Upper lobe of left lung (tissue), 4 donors: ENCODE data around the gene MTA2.

ENCODE experiments used
- CTCF ChIP-seq, 6 experiments: fragments of 450-650 bp in 4 of 6; fragments of 200-600 bp in 2 of 6; sonication (generic) in 2 of 6; IDR thresholded peaks; one replicate each; pipeline ENCODE4 v1.5.1; 2016 to 2019; ENCODE audit warnings: antibody characterized with exemption in 6 of 6
- POLR2AphosphoS5 ChIP-seq, 2 donors: sonication (generic); formaldehyde crosslinking; IDR thresholded peaks; one replicate each; pipeline ENCODE4 v1.5.1; 2017; ENCODE audit warnings: antibody characterized with exemption in 2 of 2

GRCh38 chr11:62645671-62645945 is 43.9 kb upstream of the MTA2 start:
- TF ChIP-seq POLR2AphosphoS5 (IDR thresholded peaks at IDR 0.05), result no peak
- no peak for TF ChIP-seq CTCF (IDR thresholded peaks at IDR 0.05)
